Coronary artery (tissue), 2 donors: Measurements from ENCODE around the gene EMP2.

Experiments
- DNase-seq: peaks from one replicate; pipeline ENCODE4 v3.0.0-alpha.2; 2017; ENCODE audit warnings: low spot score
- H3K27ac ChIP-seq, 2 donors: fragments of 200-600 bp; sonication (generic); one replicate each; pipeline ENCODE4 v1.5.1; 2016 to 2019
- H3K4me3 ChIP-seq: fragments of 200-600 bp; sonication (generic); 2 replicates; pipeline ENCODE4 v1.5.1; 2016; ENCODE audit warnings: mild to moderate bottlenecking, moderate library complexity
- TF ChIP-seq, protein P1 (sequence below): fragments of 200-600 bp; sonication (generic); IDR thresholded peaks from one replicate; pipeline ENCODE4 v1.5.1; 2019; ENCODE audit warnings: antibody characterized with exemption

EMP2 gene

GRCh38 chr16:10531582-10531981 lies 48.8 kb downstream of the EMP2 start:
- Histone ChIP-seq H3K27ac (no peak overlapping the region), H3K4me3 (no peak overlapping the region)
- TF ChIP-seq, protein P1, sequence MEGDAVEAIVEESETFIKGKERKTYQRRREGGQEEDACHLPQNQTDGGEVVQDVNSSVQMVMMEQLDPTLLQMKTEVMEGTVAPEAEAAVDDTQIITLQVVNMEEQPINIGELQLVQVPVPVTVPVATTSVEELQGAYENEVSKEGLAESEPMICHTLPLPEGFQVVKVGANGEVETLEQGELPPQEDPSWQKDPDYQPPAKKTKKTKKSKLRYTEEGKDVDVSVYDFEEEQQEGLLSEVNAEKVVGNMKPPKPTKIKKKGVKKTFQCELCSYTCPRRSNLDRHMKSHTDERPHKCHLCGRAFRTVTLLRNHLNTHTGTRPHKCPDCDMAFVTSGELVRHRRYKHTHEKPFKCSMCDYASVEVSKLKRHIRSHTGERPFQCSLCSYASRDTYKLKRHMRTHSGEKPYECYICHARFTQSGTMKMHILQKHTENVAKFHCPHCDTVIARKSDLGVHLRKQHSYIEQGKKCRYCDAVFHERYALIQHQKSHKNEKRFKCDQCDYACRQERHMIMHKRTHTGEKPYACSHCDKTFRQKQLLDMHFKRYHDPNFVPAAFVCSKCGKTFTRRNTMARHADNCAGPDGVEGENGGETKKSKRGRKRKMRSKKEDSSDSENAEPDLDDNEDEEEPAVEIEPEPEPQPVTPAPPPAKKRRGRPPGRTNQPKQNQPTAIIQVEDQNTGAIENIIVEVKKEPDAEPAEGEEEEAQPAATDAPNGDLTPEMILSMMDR, result no peak
- DNase-seq, result no peak

GRCh38 chr16:10530685-10531084 lies 49.7 kb downstream of the EMP2 start:
- no peak overlapping the region for H3K27ac ChIP-seq
- TF ChIP-seq, protein P1, result no peak
- H3K4me3 ChIP-seq, result no peak overlapping the region
- DNase-seq, result no peak

DNA sequence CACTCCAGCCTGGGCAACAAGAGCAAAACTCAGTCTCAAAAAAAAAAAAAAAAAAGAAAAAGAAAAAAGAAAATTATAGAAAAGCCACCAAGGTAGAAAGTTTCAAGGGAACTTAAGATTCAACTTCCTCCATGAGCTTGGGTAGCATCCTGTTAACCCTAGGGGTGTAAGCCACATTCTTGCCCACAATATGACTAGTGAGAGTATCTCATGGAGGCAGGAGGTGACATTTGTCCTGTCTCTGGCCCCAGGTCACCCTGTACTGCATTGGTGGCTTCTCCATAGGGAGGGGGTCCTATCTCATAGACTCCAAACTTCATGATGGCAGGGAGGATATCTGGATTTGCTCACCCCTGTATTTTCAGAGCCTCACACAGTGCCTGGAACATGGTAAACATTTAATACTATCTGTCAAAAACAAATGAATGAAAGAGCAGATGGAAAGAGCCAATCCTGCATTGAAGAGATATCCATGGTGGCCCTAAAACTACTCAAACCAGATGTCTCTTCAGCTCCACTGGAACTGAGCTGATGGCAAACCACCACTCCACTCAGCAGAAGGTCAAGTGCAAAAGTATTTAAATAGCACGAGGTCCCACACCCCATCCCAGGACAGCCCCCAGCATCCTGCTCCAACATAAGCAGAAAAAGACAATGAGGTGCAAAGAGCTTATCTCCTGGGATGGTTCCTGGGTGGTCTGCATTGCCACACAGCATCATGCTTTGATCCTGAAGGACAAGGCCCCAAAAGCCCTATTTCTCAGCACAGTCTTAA lies 50.3 kb downstream of the EMP2 start:
- no peak for DNase-seq
- TF ChIP-seq, protein P1, result no peak
- Histone ChIP-seq H3K27ac (no peak overlapping the region), H3K4me3 (no peak overlapping the region)

- Histone ChIP-seq H3K27ac (no peak overlapping the region), H3K4me3 (no peak overlapping the region)
- TF ChIP-seq, protein P1, result no peak
- no peak for DNase-seq
Observed at GRCh38 chr16:10528635-10529034, 51.8 kb downstream of the EMP2 start.

DNA sequence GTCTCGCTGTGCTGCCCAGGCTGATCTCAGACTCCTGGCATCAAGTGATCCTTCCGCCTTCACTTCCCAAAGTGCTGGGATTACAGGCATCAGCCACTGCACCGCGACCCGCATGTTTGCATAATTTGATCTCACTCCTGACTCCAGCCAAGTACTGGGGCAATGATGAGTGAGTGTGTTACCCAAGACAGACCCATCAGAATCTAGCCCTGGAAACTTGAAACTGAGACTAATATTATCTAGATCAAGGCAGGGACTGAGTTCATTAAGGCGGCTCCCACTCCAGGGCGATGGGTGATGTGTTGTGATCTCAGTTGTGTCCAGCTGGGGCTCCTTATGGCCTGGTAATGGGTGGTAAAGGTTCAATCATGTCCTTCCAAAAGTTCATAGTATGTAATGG lies 53.4 kb downstream of the EMP2 start:
- DNase-seq, result no peak

GRCh38 chr16:10525214-10525825 lies 55.1 kb downstream of the EMP2 start:
- TF ChIP-seq, protein P1, result no peak
- H3K4me3 ChIP-seq, result no peak overlapping the region
- DNase-seq, result no peak
- no peak overlapping the region for H3K27ac ChIP-seq

More for the DNA sequence above, 53.4 kb downstream of the EMP2 start:
- TF ChIP-seq, protein P1, result no peak
- Histone ChIP-seq H3K4me3 (no peak overlapping the region), H3K27ac (no peak overlapping the region)

GRCh38 chr16:10522966-10523365 lies 57.4 kb downstream of the EMP2 start:
- DNase-seq, result no peak
- H3K27ac ChIP-seq, result no peak overlapping the region
- TF ChIP-seq, protein P1, result no peak
- no peak overlapping the region for H3K4me3 ChIP-seq
